Glomerular endothelial cell (primary cell): ENCODE data around the gene USH2A. TPM values are rescaled to one million over a fixed set of nuclear protein-coding genes. Genes with fewer than 3 reads are reported as not detected.
"Not testable (repeated sequence)": the region's sequence is repeated elsewhere in the genome, so short reads cannot be mapped to it uniquely, and the experiment has no call there.

ENCODE experiments used
- DNase-seq: peaks from one replicate; pipeline ENCODE4 v3.0.0-alpha.2; 2011; ENCODE audit warnings: low read depth, low spot score; ENCODE audit errors: extremely low read depth
- total RNA-seq: library from RNA; depleted of rRNA; stranded (reverse); fragments of >200 nt; gene quantifications from 2 replicates; pipeline ENCODE4 v1.2.3, GENCODE V29; 2015

Gene USH2A
- total RNA-seq, 1 donor from 2014 or later, result not detected

- no peak for DNase-seq
These were observed 270.1 kb downstream of the USH2A start for GRCh38 chr1:216153130-216153529.

- not testable (repeated sequence) for DNase-seq
These were observed 277.7 kb downstream of the USH2A start for GRCh38 chr1:216145451-216146018.

GRCh38 chr1:216144661-216145450 is 278.4 kb downstream of the USH2A start:
- DNase-seq, result no peak

- no peak for DNase-seq
These were observed 280.3 kb downstream of the USH2A start for GRCh38 chr1:216142921-216143320.

GRCh38 chr1:216140730-216141524 is 282.3 kb downstream of the USH2A start:
- DNase-seq, result no peak

- no peak for DNase-seq
These were observed 299.0 kb downstream of the USH2A start for GRCh38 chr1:216124192-216124781.

- DNase-seq, result no peak
These were observed 299.6 kb downstream of the USH2A start for GRCh38 chr1:216123446-216124191.

GRCh38 chr1:216119600-216119999 is 303.6 kb downstream of the USH2A start:
- DNase-seq, result no peak

GRCh38 chr1:216114180-216114579 is 309.1 kb downstream of the USH2A start:
- no peak for DNase-seq

- no peak for DNase-seq
These were observed 310.1 kb downstream of the USH2A start for GRCh38 chr1:216113181-216113580.

- DNase-seq, result no peak
These were observed 311.4 kb downstream of the USH2A start for GRCh38 chr1:216111842-216112241.

GRCh38 chr1:216095400-216095799 is 327.8 kb downstream of the USH2A start:
- no peak for DNase-seq

GRCh38 chr1:216090556-216090955 is 332.7 kb downstream of the USH2A start:
- DNase-seq, result no peak

- DNase-seq, result no peak
These were observed 336.6 kb downstream of the USH2A start for GRCh38 chr1:216086678-216087077.

- DNase-seq, result no peak
These were observed 341.8 kb downstream of the USH2A start for GRCh38 chr1:216081445-216081844.

GRCh38 chr1:216076751-216077150 is 346.5 kb downstream of the USH2A start:
- DNase-seq, result no peak

GRCh38 chr1:216075339-216075738 is 347.9 kb downstream of the USH2A start:
- DNase-seq, result no peak

- no peak for DNase-seq
These were observed 349.3 kb downstream of the USH2A start for GRCh38 chr1:216073793-216074595.

- DNase-seq, result no peak
These were observed 352.0 kb downstream of the USH2A start for GRCh38 chr1:216071262-216071661.

- no peak for DNase-seq
These were observed 358.6 kb downstream of the USH2A start for GRCh38 chr1:216064643-216065042.
